HG03175 (cell line): ENCODE results near the gene KRTAP5-10.
"Not testable (repeated sequence)": the region's sequence is repeated elsewhere in the genome, so short reads cannot be mapped to it uniquely, and the experiment has no call there.

Source experiments
- ATAC-seq: cut with Tn5 transposase; IDR thresholded peaks from one replicate; pipeline ENCODE4 v1.9.1; 2021; ENCODE audit warnings: mild to moderate bottlenecking, moderate library complexity; ENCODE audit not compliant: unreplicated experiment

KRTAP5-10 gene

DNA sequence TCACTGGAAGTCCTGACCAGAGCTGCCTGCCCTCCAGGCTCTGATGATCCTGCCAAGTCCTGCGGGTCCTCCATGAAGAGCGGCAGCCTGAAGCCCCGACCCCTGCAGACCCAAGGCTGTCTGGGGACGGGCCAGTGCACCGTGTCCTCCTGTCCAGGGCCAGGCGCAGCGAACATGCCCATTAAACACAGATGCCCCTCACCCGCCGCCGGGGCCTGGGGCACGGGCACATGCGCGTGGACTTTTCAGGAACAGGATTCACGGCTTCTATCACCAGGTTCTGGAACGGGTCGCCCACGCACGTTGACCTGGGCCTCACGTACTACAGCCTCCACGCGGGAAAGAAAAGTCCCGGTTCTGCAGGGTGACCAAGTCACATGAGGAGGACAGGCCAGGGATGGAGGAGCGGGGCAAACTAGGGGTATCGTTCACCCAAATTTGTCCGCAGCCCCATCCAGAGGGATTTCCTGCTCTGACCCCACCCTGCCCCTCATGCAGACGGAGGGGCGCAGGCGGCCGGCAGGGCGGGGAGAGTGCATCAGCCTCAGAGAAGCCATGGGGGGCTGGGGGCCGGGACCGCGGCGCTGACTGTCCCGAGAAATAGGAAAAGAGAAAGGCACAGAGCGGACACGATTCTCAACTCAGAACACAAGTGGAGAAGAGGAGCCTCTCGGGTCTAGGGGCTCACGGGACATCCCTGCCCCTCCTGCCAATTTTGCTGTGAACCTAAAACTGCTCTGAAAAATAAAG, 5.9 kb downstream of the KRTAP5-10 start:
- ATAC-seq, result not testable (repeated sequence)

DNA sequence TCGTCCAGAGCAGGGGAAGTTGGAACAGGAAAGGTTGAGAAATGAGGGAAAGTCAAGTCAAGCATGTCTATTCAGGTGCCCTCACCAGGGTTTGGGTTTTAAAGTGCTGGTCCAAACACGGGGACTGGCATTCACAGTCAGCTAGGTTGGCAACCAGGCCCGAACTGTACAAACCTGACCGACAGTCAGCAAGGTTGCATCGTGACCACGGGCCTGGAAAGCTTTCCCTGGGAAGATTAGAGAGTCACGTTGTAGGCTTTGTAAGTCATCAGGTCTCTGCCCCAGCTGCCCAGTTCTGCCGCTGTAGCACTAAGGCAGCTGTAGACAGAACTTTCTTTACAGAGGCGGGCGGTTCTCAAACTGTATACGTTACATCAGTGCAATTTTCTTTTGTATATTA, 7.4 kb downstream of the KRTAP5-10 start:
- no peak for ATAC-seq

DNA sequence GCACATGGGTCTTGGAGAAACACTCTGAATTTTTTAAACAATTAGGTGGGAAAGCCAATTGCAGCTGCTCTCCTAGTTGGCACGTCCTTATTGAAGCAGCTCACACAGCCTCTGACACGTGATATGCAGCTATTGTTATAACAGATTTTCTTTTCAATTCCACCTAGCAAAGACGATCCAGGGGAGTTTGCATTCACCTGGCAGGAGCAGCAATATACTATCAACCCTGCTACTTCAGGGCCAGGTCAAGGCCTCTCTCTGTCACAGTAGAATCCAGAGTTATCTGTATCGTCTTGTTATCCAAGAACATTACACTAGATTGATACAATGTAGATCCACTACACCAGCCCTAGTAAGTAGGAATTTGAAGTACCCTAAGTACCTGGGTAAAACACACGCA, 9.1 kb downstream of the KRTAP5-10 start:
- ATAC-seq, result no peak

DNA sequence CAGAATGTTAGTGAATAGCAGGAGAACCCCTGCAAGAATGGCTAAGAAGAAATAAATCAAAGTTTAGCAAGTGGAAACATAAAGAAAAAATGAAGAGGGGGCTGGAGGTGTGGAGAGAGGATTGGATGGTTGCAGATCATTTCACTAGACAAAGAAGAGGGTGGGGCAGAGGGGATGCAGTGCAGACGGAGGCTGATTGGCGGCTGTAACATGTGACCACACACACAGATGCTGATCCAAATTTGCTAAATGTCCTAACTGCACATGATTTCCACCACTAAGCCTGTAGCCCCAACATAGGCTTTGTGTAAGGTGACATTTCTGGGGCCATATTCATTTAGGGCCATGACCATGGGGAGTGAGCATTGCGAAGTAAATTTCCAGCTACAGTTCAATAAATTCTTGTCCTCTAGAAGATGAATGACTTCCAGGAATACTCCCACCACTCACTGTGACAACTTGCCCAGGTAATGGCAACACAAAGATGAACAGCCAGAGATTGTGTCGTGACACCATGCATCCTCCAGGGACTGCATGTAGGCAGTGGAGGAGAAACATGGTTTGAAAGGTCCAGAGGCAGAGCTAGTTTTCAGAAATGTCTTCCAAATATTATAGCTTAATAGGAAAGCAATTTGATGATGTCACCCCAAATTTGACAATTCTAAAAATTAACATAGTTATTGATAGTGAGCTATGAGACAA, 10.5 kb downstream of the KRTAP5-10 start:
- ATAC-seq, result no peak

DNA sequence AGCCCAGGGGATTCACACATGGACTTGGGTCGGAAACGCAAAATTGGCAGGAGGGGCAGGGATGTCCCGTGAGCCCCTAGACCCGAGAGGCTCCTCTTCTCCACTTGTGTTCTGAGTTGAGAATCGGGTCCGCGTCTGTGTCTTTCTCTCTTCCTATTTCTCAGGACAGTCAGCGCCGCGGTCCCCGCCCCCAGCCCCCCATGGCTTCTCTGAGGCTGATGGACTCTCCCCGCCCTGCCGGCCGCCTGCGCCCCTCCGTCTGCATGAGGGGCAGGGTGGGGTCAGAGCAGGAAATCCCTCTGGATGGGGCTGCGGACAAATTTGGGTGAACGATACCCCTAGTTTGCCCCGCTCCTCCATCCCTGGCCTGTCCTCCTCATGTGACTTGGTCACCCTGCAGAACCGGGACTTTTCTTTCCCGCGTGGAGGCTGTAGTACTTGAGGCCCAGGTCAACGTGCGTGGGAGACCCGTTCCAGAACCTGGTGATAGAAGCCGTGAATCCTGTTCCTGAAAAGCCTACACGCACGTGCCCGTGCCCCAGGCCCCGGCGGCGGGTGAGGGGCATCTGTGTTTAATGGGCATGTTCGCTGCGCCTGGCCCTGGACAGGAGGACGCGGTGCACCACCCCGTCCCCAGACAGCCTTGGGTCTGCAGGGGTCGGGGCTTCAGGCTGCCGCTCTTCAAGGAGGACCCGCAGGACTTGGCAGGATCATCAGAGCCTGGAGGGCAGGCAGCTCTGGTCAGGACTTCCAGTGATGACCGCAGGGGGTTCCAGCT, 11.5 kb downstream of the KRTAP5-10 start:
- not testable (repeated sequence) for ATAC-seq

DNA sequence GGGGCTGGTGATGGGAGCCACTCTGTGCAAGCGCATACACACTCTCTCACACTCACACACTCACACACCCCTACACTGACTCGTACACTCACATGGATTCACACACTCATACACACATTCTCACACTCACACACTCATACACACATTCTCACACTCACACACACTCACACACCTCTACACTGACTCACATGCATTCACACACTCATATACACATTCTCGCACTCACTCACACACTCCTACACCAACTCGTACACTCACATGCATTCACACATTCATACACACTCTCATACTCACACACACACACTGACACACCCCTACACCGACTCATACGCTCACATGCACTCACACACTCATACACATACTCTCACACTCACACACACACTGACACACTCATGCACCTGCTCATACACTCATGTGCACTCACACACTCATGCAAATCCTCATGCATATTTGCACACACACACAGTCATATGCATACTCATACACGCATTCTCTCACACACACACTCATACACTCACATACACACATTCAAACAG, 12.2 kb downstream of the KRTAP5-10 start:
- ATAC-seq, result no peak

DNA sequence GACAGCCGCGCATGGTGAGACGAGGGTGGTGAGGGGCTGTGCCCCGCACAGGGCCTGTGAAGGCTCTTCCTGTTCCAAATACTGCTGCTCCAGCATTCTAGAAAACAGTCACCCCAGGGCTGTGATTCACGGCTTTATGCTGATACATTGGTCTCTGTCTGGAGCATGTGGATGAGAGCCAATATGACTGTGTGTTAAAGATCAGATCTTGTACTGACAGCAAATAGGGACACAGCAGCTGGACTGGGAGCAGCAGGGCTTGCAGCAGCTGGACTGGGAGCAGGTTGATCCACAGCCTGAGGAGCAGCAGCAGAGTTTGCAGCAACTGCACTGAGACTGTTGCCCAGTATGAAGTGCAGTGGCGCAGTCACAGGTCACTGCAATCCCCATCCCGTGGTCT, 14.2 kb downstream of the KRTAP5-10 start:
- ATAC-seq, result not testable (repeated sequence)

DNA sequence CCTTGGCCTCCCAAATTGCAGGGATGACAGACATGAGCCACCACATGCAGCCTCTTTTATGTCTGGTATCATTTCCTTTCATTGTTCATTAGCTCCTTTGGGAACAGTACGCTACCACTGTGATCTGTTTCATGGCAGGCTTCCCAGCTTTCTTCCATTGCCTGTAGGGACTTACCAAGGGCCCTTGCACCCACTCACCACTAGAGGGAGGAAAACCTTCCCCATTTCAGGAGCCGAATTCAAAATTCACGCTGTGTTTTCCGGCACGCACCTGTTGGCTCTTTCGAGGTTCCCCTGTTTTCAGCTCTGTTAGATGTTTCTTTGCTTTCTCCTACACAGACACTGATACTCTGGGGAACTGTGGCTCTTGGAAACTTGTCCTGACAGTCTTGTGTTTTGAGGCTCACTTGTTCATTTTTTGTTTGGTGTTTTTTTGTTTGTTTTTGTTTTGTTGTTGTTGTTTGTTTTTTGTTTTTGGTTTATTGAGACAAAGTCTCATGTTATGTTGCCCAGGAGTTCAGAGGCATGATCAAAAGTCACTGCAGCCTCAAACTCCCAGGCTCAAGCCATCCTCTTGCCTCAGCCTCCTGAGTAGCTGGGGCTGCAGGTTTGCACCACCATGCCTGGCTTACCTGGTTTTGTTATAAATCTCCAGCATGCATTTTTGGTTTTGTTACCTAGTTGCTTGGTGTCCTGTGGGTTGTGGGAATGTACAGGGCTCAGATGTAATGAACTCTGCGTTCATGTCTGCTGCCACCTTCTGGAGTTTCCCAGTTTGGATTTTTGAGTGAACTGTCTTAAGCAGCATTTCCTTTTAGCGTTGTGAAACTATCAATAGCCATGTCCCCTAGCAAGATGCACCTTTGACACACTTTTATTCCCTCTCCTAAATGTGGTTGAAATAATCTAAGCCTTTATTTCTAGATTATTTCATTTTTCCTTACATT, 15.0 kb downstream of the KRTAP5-10 start:
- no peak for ATAC-seq

DNA sequence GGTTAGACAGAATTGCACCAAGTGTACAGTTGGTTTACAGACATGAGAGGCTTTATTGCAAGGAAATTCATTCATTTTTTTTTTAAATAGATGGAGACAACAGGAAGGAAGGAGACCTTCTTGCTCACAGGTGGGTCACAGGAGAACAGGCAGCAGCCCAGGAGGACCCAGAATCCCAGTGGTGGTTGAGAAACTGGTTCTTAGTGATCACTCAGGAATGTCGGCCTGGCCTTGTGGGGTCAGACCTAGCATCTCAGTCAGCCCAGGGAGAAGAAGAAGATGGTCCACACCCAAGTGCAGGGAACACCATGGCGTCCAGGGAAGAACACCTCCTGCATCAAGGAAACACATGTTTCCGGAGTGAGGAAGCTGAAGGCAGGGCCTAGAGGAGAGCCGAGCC, 16.5 kb downstream of the KRTAP5-10 start:
- no peak for ATAC-seq

DNA sequence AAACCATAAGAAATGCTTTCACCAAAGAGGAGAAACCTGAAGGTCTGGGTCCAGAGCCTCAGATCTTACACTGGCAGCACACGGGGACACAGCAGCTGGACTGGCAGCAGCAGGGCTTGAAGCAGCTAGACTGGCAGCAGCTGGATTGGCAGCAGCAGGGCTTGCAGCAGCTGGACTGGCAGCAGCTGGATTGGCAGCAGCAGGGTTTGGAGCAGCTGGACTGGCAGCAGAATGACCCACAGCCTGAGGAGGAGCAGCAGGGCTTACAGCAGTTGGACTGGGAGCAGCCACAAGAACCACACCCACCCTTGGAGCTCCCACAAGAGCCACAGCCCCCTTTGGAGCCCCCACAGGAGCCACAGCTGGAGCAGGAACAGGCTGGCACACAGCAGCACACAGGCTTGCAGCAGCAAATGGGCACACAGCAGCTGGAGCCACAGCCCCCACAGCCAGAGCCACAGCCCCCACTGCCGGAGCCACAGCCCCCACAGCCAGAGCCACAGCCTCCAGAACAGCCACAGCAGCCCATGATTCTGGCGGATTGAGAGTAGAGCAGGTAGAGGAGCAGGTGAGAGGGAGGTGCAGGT, 17.0 kb downstream of the KRTAP5-10 start, which contains the start of gene KRTAP5-11:
Gene KRTAP5-11, minus strand, starts transcription at position 567 of the 587 bp plus-strand sequence. Its CDS starts 38 bp downstream, at position 529.
- ATAC-seq, result no peak

DNA sequence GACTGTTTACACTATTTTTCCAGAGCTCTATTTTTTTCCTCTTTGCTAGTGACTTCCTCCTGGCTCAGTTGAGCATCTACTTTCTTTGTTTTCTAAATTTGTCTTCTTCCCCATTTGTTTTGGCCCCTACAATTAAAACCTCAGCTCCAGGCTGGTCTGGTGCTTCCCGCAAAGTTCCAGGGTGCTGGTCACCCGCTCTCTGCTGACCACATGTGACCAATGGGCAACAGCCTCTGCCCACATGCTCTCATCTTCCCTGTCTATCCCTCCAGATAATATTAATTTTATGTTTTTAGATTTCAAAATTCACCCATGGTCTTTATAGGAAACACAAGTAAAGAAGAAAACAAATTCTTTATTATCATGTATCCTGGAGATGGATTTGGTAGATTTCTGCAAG, 17.6 kb downstream of the KRTAP5-10 start:
- not testable (repeated sequence) for ATAC-seq

DNA sequence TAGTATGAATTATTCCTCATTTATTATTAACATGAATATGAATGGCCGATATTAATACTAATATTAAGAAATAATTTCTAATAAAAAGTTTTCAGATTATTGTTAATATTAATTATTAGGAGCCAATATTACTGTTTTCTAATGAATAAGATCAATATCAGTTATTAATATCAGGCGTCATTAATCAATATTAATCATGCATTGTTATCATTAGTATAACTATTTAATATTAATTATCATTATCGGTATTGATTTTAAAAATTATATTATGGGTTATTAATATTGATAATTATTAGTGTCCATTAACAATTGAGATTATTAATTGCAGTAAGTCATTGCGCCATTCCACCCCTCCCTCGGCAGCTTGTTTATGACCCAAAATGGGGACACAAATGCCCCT, 20.3 kb downstream of the KRTAP5-10 start:
- not testable (repeated sequence) for ATAC-seq

DNA sequence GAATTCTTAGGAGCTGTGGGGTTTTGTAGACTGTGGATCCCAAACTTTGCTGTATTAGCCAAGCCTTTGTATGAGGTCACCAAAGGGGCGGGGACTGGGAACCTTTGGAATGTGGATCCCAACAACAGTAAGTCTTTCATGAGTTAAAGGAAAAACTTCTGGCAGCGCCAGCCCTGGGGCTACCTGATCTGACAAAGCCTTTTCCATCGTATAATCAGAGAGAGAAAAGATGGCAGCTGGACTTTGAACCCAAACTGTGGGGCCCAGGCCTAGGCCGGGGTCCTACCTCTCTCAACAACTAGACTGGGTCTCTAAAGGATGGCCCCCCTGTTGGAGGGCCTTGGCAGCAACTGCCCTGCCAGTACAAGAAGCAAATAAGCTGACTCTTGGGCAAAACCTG, 23.0 kb downstream of the KRTAP5-10 start:
- ATAC-seq, result not testable (repeated sequence)

DNA sequence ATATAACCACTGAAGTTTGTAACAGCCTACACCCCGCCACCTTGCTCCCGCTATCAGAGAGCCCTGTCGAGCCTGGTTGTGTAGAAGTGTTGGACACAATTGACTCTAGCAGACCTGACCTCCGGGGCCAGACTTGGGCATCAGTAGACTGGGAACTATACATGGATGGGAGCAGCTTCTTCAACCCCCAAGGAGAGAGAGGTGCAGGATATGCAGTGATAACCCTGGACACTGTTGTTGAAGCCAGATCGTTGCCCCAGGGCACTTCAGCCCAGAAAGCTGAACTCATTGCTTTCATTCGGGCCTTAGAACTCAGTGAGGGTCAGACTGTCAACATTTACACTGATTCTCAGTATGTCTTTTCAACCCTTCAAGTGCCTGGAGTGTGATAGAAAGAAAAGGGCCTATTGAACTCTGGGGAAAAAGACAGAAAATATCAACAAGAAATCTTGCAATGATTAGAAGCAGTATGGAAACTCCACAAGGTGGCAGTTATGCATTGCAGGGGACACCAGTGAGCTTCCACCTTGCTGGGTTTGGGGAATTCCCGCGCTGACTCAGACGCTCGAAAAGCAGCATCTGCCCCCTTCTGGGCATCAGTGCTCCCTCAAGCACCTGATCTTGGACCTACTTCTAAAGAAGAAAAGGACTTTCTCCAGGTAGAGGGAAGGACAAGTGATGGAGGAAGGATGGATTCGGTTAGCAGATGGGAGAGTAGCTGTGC, 23.6 kb downstream of the KRTAP5-10 start:
- not testable (repeated sequence) for ATAC-seq

DNA sequence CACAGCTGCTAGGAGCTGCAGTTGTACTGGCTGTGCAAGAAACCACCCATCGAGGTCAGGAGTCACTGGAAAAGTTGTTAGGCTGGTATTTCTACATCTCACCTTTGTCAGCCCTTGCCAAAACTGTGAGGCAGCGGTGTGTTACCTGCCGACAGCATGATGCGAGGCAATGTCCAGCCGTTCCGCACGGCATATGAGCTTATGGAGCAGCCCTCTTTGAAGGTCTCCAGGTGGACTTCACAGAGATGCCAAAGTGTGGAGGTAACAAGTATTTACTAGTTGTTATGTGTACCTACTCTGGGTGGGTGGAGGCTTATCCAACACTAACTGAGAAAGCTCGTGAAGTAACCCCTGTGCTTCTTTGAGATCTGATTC, 24.2 kb downstream of the KRTAP5-10 start:
- ATAC-seq, result not testable (repeated sequence)

DNA sequence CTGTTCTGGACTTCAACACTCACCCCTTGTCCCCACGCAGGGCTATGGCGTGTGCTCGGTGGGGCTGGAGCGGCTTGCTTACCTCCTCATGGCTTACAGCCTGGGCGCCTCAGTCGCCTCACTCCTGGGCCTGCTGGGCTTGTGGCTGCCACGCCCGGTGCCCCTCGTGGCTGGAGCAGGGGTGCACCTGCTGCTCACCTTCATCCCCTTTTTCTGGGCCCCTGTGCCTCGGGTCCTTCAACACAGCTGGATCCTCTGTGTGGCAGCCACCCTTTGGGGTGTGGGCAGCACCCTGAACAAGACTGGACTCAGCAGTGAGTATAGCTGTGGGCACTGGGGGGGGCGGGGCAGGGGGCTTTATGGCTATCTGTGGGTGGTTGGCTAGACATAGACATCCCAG, 37.9 kb downstream of the KRTAP5-10 start:
- ATAC-seq, result not testable (repeated sequence)

DNA sequence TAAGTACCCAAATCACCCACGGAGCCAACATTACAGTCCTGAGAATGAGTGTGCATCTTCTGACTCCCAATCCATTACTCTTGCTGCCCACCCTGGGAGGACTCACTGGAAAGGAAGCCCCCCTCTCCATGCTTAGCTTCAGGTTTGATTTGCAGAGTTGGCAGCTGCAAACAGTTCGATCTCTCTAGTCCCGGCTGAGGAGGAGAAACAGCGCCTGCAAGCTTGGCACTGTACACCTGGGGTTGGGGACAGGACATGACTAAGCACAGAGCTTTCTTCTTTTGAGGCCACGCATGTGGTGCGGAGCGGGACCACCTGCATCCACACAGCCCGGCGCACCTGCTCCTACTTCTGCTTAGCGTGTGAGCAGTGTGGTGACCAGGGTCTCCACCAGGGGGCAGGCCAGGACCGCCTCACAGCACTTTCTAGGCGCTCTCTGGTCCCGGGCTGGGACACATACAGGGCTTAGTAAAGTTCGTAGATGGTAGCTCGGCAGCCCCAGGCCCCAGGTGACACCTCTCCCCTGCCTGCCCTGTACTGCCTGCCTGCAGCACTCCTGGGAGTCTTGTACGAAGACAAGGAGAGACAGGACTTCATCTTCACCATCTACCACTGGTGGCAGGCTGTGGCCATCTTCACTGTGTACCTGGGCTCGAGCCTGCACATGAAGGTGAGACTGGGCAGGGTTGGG, 39.6 kb downstream of the KRTAP5-10 start:
- ATAC-seq, result not testable (repeated sequence)

DNA sequence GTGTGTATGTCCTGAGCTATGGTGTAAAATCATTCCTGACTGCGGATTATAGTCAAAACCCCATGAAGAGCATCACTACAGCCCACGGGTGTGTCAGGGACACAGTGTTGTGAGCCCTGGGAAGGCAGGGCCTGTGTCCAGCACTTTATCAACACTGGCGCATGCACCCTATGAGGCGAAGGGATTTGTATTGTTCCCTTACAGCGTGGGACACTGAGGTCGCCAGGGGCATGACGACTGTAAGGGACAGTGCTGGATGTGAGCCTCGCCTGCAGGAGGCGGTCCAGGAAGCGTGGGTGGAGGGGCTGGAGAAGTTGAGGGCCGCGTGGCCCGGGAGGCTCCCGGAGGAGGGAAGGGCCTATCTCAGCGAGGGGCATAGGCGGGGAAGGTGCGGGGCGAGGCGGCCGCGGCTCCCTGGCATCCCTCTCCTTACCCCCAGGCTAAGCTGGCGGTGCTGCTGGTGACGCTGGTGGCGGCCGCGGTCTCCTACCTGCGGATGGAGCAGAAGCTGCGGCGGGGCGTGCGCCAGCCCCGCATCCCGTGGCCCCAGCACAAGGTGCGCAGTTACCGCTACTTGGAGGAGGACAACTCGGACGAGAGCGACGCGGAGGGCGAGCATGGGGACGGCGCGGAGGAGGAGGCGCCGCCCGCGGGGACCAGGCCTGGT, 41.6 kb downstream of the KRTAP5-10 start:
- ATAC-seq, result not testable (repeated sequence)
